ENCODE results near the gene PLA2G4E.

PLA2G4E gene

GRCh38 chr15:41985236-41986160 lies 35.3 kb downstream of the PLA2G4E start:
- no peak for TF ChIP-seq CTCF (IDR thresholded peaks at IDR 0.05; ENCODE audit: insufficient read depth, low read length, missing control alignments)
- H3K4me3 ChIP-seq (ENCODE audit: low read depth, low read length) = no peak overlapping the region
- DNase-seq (ENCODE audit: low read depth, low spot score) = no peak
- CTCF ChIA-PET = interaction anchor here (1.2 to 22.3 kb wide), 6 partner anchors 12 to 151 kb away, joined by 3 to 274 read pairs (median 95); no protein-coding TSS in a partner anchor
- POLR2A ChIA-PET = no interaction called here

- ChIA-PET POLR2A (interaction anchor here (0.6 kb wide), 1 partner anchor 114 kb away, joined by 3 read pairs; no protein-coding TSS in a partner anchor), CTCF (interaction anchor here (8.7 to 22.3 kb wide), 4 partner anchors 69 to 152 kb away, joined by 75 to 274 read pairs (median 142); no protein-coding TSS in a partner anchor)
- DNase-seq (ENCODE audit: low read depth, low spot score) = no peak
- TF ChIP-seq CTCF (IDR thresholded peaks at IDR 0.05; ENCODE audit: insufficient read depth, low read length, missing control alignments) = no peak
- H3K4me3 ChIP-seq (ENCODE audit: low read depth, low read length) = no peak overlapping the region
Measured at GRCh38 chr15:41984622-41985021, 36.2 kb downstream of the PLA2G4E start.

GRCh38 chr15:41983621-41984571 lies 36.9 kb downstream of the PLA2G4E start:
- POLR2A ChIA-PET = interaction anchor here (0.6 kb wide), 1 partner anchor 114 kb away, joined by 3 read pairs; no protein-coding TSS in a partner anchor
- no peak overlapping the region for H3K4me3 ChIP-seq (ENCODE audit: low read depth, low read length)
- no peak for DNase-seq (ENCODE audit: low read depth, low spot score)
- no peak for TF ChIP-seq CTCF (IDR thresholded peaks at IDR 0.05; ENCODE audit: insufficient read depth, low read length, missing control alignments)
- CTCF ChIA-PET = interaction anchor here (0.9 to 22.3 kb wide), 8 partner anchors 8 to 153 kb away, joined by 3 to 274 read pairs (median 40); partner anchors contain the start of gene EHD4

- CTCF ChIA-PET = interaction anchor here (0.9 to 22.3 kb wide), 7 partner anchors 9 to 154 kb away, joined by 3 to 274 read pairs (median 5); partner anchors contain the start of gene EHD4
- DNase-seq (ENCODE audit: low read depth, low spot score) = no peak
- H3K4me3 ChIP-seq (ENCODE audit: low read depth, low read length) = no peak overlapping the region
- TF ChIP-seq CTCF (IDR thresholded peaks at IDR 0.05; ENCODE audit: insufficient read depth, low read length, missing control alignments) = no peak
- POLR2A ChIA-PET = no interaction called here
Measured at GRCh38 chr15:41983221-41983620, 37.6 kb downstream of the PLA2G4E start.

- no peak overlapping the region for H3K4me3 ChIP-seq (ENCODE audit: low read depth, low read length)
- no peak for DNase-seq (ENCODE audit: low read depth, low spot score)
- ChIA-PET POLR2A (no interaction called here), CTCF (interaction anchor here (1.0 to 22.3 kb wide), 7 partner anchors 10 to 100 kb away, joined by 4 to 274 read pairs (median 4); partner anchors contain the start of gene EHD4)
- no peak for TF ChIP-seq CTCF (IDR thresholded peaks at IDR 0.05; ENCODE audit: insufficient read depth, low read length, missing control alignments)
Measured at GRCh38 chr15:41982133-41982930, 38.5 kb downstream of the PLA2G4E start.
